ENCODE measurements around the gene PM20D2. TPM values are rescaled to one million over a fixed set of nuclear protein-coding genes. Genes with fewer than 3 reads are reported as not detected.
"Not testable (repeated sequence)": the region's sequence is repeated elsewhere in the genome, so short reads cannot be mapped to it uniquely, and the experiment has no call there.

Gene PM20D2
- 10 to 100 TPM; 23.4 to 56.0 (median 34.9) TPM for polyA plus RNA-seq (ENCODE audit: insufficient read length in 10 of 10)
- long read RNA-seq, donor 1, full-length matches to known transcripts: 2 of 9 reads
- long read RNA-seq, donor 1, partial matches to known transcripts: 7 of 9 reads
- long read RNA-seq, donor 1, other reads (novel, unspliced or antisense): 0 of 9 reads
- long read RNA-seq, donor 2, full-length matches to known transcripts: 8 of 8 reads
- long read RNA-seq, donor 2, partial matches to known transcripts: 0 of 8 reads
- long read RNA-seq, donor 2, other reads (novel, unspliced or antisense): 0 of 8 reads
- long read RNA-seq, donor 3: 0 reads
- long read RNA-seq, donor 4, full-length matches to known transcripts: 4 of 26 reads
- long read RNA-seq, donor 4, partial matches to known transcripts: 22 of 26 reads
- long read RNA-seq, donor 4, other reads (novel, unspliced or antisense): 0 of 26 reads
- long read RNA-seq, donor 5, full-length matches to known transcripts: 5 of 40 reads
- long read RNA-seq, donor 5, partial matches to known transcripts: 35 of 40 reads
- long read RNA-seq, donor 5, other reads (novel, unspliced or antisense): 0 of 40 reads
- long read RNA-seq, donor 6, full-length matches to known transcripts: 5 of 5 reads
- long read RNA-seq, donor 6, partial matches to known transcripts: 0 of 5 reads
- long read RNA-seq, donor 6, other reads (novel, unspliced or antisense): 0 of 5 reads
- long read RNA-seq, donor 7, full-length matches to known transcripts: 2 of 2 reads
- long read RNA-seq, donor 7, partial matches to known transcripts: 0 of 2 reads
- long read RNA-seq, donor 7, other reads (novel, unspliced or antisense): 0 of 2 reads
- long read RNA-seq, donor 8, full-length matches to known transcripts: 3 of 3 reads
- long read RNA-seq, donor 8, partial matches to known transcripts: 0 of 3 reads
- long read RNA-seq, donor 8, other reads (novel, unspliced or antisense): 0 of 3 reads
- long read RNA-seq, donor 9, full-length matches to known transcripts: 1 of 1 reads
- long read RNA-seq, donor 9, partial matches to known transcripts: 0 of 1 reads
- long read RNA-seq, donor 9, other reads (novel, unspliced or antisense): 0 of 1 reads

DNA sequence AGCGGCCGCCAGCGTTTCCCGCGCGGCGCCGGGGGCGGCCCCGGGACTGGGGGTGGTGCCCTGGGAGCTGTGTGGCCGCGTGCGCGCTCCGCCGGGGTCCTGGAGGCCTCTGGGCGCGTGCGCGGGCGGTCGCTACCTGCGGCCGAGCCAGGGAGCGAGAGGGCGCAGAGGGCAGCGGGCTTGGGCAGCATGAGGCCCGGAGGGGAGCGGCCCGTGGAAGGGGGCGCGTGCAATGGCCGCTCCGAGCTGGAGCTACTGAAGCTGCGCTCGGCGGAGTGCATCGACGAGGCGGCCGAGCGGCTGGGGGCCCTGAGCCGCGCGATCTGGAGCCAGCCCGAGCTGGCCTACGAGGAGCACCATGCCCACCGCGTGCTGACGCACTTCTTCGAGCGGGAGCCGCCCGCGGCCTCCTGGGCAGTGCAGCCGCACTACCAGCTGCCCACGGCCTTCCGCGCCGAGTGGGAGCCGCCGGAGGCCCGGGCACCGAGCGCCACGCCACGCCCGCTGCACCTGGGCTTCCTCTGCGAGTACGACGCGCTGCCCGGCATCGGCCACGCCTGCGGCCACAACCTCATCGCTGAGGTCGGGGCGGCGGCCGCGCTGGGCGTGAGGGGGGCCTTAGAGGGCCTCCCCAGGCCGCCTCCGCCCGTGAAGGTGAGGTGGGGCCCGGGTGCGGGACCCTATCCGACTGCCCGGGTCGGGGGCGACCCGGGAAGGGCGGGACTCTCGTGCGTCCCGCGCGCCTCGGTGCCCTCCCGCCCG is at the start of gene PM20D2:
TSS of gene PM20D2 (plus strand) at position 100 of the 762 bp plus-strand sequence. CDS start at position 190, 90 bp downstream.
- peak; percentile 61 to 90 (median 72) for DNase-seq

- DNase-seq: no peak
Observed at GRCh38 chr6:89098461-89098860, 47.4 kb upstream of the PM20D2 start.

DNA sequence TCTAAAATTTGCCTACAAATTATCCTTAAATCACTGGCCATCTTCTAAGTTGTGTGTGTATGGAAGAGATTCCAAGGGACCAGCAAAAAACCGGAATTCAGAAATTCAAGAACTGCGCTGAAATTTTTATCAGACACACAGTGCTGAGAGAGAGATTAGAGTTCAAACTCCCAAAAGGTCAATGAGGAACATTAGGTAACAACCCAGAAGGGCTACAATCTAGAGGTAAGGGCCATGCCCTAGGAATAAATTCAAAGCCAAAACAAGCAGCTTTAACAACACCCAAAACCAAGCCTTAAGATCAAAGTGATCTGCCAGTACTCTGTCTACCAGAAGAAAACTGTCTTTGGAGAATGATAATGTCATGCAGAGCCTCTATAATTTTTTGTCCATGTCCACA is 45.7 kb upstream of the PM20D2 start:
- no peak for DNase-seq

DNA sequence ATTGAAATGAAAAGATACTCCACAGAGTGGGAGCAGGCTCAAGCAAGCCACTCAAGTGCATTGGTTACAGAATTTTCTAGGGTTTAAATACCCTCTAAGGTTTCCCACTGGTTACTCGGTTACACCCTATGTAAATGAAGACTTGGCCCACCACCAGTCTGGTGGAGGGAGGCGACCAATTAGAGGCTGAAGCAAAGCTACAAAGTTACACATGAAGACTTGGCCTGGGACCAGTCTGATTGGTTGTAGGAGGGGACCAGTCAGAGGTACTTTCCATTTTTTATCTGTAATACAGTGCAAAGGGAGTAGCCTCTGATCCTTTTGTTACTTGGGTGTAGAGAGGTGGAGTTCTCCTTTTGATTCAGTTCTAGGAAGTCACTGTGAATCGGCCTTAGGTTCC is 35.6 kb upstream of the PM20D2 start:
- no peak for DNase-seq

DNA sequence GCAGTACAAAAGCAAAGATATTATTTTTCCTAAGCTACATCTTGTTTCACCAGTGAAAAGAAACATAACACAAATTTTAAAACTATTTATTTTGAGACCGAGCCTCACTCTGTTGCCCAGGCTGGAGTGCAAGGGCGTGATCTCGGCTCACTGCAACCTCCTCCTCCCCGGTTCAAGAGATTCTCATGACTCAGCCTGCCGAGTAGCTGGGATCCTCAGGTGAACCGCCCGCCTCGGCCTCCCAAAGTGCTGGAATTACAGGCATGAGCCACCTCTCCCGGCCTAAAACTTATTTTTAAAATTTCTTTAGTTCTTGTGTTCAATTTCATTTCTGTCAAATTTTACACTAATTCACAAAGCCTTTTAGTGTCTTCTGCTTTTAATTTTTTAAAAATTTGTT is 33.9 kb upstream of the PM20D2 start:
- no peak for DNase-seq

DNA sequence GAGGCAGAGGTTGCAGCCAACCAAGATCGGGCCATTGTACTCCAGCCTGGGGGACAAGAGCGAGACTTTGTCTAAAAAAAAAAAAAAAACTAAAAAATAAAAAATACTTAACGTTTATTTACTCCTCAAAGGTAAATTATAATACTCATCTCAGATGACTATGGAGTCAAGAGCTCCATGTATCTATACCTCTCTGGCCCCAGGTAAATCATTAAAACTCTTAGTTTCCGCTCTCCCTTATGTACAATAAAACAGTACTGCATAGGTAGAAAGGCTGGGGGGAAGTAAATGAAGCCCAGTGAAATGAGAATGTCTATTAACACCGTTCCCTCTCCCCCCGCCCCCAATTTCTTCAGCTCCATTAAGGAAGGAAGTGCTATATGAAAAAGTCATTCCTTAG is 29.2 kb upstream of the PM20D2 start:
- no peak for DNase-seq

DNA sequence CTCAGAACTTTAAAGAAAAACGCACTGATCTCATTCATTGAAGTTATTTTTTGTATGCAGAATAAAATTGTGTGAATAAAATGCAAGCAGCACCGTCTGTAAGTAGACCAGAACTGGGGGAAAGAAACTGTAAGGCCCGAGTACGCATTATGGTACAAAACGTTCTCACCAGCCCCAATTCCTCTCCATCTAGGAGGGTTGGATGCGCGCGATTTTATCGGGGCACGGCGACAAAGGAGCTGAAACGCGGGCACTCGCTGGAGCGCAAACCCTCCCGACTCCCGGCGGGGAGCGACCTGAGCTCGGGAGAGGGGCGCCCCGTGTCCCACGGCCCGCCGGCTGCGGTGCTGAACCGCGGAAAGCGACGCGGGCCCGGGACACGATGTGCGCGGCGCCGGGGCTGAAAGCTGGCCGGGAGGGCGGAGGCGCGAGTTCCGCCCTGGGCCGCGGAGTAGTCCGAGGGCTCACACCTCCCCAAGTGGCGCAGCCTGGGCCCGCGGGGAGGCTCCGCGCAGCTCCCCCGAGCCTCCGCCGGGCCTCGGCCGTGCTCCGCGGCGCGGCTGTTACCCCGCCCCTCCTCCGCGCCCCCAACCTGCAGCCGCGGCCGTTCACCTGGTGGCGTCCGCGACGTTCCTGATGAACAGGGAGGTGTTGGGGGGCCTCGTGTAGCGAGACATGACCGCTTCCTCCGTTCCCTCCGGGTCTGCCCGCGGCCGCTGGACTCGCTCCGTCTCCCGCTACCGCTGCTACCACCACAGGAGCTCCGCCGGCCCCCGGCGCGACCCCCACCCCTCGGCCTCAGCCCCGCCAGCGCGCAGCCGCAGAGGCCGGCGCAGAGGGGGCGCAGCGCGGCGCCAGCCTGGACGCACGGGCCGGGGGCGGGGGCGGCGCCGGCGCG is 28.4 kb upstream of the PM20D2 start, which contains the start of gene SRSF12:
TSS of gene SRSF12 (minus strand) at position 861 of the 898 bp plus-strand sequence. CDS start at position 677, 184 bp downstream.
- DNase-seq: peak; percentile 18 to 81 (median 48)

DNA sequence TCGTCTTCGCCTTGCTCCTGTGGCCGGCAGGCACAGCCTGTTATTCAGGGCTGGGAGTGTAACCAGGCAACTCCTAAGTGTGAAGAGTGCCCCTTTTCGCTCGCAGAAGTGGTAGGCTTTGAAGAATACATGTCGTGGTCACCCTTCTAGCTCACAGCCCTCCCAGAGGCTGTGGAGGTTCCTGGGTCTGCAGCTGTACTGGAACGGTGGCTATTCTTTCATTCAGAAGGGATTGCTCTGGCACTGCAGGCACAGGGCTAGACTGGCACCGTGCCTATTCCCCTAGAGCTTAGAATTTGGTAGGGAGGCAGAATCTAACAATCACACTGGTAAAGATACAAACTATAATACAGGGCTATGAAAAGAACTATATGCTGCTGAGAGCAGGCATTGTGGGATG is 26.9 kb upstream of the PM20D2 start:
- DNase-seq: peak in 1 of 3 donors; percentile 22

DNA sequence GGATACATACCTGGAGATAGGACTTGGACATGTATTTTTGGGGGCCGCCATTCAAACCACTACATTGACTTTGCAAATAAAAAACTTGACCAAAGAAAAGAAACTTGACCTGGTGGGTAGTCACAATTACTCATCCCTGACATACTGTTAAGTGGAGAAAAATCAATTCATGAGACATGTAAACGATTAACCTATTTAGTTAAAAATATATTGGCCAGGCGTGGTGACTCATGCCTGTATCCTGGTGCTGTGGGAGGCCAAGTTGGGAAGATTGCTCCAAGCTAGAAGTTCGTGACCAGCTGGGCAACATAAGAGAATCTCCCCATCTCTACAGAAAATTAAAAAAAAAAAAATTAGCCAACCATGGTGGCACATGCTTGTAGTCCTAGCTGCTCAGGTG is 25.5 kb upstream of the PM20D2 start:
- DNase-seq: no peak

- no peak for DNase-seq
Observed at GRCh38 chr6:89121934-89122333, 23.9 kb upstream of the PM20D2 start.

GRCh38 chr6:89122625-89123024 is 23.2 kb upstream of the PM20D2 start:
- peak in 2 of 3 donors; percentile 22 to 51 for DNase-seq

- not testable (repeated sequence) for DNase-seq
Observed at GRCh38 chr6:89128256-89128671, 17.6 kb upstream of the PM20D2 start.

GRCh38 chr6:89131599-89131998 is 14.3 kb upstream of the PM20D2 start:
- no peak for DNase-seq

DNA sequence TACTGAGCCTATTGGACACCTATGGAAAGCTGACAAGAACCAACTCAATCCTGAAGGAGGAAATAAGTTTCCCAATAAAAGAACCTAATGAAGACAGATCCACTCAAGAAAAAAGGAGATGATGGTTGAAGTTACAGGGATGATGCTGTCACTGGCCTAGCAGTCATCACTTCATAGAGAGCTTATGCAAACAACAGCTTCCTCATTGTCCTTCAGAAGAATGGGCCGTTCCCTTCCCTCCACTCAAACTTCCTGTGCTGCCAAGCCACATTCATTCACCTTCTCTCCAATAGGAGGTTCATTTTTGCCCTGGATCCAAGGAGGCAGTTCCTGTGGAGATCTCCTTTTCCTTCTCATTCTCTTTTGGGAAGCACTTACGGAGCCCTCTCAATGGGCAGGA is 13.8 kb upstream of the PM20D2 start:
- no peak for DNase-seq

DNA sequence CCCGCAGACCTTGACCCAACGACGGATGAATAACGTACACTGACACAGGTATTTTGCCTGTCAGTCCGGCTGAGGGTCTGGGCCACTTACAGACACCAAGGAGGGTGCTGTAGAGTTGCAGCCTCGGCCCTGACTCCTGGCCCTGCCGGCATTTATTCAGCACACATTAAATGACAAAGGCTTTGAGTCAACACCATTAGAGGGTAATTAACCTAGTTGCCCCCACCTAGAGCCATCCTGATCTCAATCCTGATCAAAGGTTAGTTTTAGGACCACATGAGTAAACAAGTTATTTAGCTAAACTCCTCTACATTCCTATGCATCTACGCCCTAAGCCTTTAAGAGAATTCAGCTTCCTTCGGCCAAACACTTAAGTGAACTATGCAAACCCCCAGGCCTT is 11.9 kb upstream of the PM20D2 start:
- DNase-seq: no peak

- DNase-seq: no peak
Observed at GRCh38 chr6:89134723-89135122, 11.1 kb upstream of the PM20D2 start.

DNA sequence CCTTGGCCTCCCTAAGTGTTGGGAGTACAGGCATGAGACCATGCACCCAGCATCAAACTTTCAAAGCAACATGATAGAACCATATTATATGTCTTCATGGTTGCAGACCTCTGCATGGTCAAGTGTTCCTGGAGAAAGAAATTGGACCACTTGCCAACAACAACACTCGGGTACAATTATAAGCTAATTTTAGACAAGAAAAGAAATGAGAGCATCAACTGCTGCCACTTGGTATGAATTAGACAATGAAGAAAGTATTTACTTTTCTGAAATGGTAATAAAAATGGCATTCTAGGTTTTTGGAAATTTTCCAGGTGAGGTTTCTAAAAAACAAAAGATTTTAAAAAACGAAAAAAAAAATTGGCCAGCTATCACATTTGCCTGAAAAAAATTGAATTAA is 7.7 kb upstream of the PM20D2 start:
- DNase-seq: no peak

DNA sequence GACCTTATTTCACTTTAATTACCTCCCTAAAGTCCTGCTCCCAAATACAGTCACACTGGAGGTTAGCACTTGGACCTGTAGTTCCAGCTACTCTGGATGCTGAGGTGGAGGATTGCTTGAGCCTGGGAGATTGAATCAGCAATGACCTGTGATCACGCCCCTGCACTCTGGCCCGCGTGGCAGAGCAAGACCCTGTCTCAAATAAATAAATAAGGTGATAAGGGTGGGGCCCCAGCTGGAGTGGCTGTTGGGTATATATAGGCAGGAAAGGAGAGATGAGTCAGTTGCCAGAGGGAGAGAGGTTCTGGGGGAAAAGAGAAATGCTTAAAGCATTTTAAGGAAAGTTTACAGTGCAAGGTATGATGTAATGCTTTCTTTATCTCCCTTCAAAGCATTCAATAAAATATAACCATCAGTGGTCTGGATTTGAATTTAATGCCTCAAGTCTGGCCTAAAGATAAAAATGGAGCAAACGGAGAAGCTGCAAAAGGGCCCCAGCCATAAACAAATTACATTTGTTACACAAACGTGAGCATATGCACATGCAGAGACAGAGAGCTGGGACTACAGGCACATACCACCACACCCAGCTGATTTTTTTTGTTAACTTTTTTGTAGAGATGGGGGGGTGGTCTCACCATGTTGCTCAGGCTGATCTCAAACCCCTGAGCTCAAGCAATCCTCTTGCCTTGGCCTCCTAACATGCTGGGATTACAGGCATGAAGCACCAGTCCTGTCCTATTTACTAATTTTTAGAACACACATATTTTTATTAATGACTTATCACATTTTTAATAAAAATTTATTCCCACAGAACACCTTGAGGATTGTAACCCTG is 6.1 kb upstream of the PM20D2 start:
- no peak for DNase-seq

Data from muscle of back (tissue), 13 donors.